Stomach smooth muscle (tissue), 2 donors: ENCODE measurements around the gene SSBP2.
"Not testable (repeated sequence)": the region's sequence is repeated elsewhere in the genome, so short reads cannot be mapped to it uniquely, and the experiment has no call there.

Source experiments
- H3K27ac ChIP-seq: one replicate; pipeline ENCODE4 v1.7.0; 2013; ENCODE audit warnings: mild to moderate bottlenecking, low read length, inconsistent platforms
- H3K27me3 ChIP-seq, 2 donors: one replicate each; pipeline ENCODE4 v1.7.0; 2013; ENCODE audit warnings: low read length in 2 of 2; ENCODE audit not compliant: insufficient read depth in 2 of 2, control insufficient read depth in 1 of 2
- H3K36me3 ChIP-seq, 2 donors: one replicate each; pipeline ENCODE4 v1.7.0; 2013; ENCODE audit warnings: low read length in 2 of 2; ENCODE audit not compliant: control insufficient read depth in 2 of 2, insufficient read depth in 2 of 2
- H3K4me1 ChIP-seq: one replicate; pipeline ENCODE4 v1.7.0; 2013; ENCODE audit warnings: low read length; ENCODE audit not compliant: control insufficient read depth, insufficient read depth
- H3K4me3 ChIP-seq, 2 donors: one replicate each; pipeline ENCODE4 v1.7.0; 2013; ENCODE audit warnings: low read length in 2 of 2
- H3K9ac ChIP-seq, 2 donors: one replicate each; pipeline ENCODE4 v1.7.0; 2013; ENCODE audit warnings: low read length in 2 of 2, mild to moderate bottlenecking in 1 of 2
- H3K9me3 ChIP-seq, 2 donors: one replicate each; pipeline ENCODE4 v1.7.0; 2013; ENCODE audit warnings: low read length in 2 of 2; ENCODE audit not compliant: control insufficient read depth in 2 of 2
- donor health status: healthy.
- donor health status: Pancreatic carcinoma.

SSBP2 gene

GRCh38 chr5:81717860-81718259 lies 33.0 kb downstream of the SSBP2 start:
- Histone ChIP-seq H3K27ac (no peak overlapping the region), H3K9ac (no peak overlapping the region), H3K4me3 (no peak overlapping the region), H3K36me3 (no peaks in the 10 kb centered on the region), H3K9me3 (no peaks in the 10 kb centered on the region), H3K27me3 (no peaks in the 10 kb centered on the region), H3K4me1 (peaks cover 3% of the 10 kb centered on the region)

GRCh38 chr5:81717226-81717625 lies 33.7 kb downstream of the SSBP2 start:
- H3K27me3 ChIP-seq: no peaks in the 10 kb centered on the region
- H3K4me1 ChIP-seq: peaks cover 3% of the 10 kb centered on the region
- no peaks in the 10 kb centered on the region for H3K36me3 ChIP-seq
- H3K9me3 ChIP-seq: no peaks in the 10 kb centered on the region
- H3K4me3 ChIP-seq: no peak overlapping the region
- no peak overlapping the region for H3K27ac ChIP-seq
- H3K9ac ChIP-seq: no peak overlapping the region

- H3K4me1 ChIP-seq, H3K27me3 ChIP-seq: not testable (repeated sequence)
These were observed 36.8 kb downstream of the SSBP2 start for GRCh38 chr5:81714076-81714475.

GRCh38 chr5:81708889-81709288 lies 42.0 kb downstream of the SSBP2 start:
- H3K4me3 ChIP-seq: no peak overlapping the region
- H3K27me3 ChIP-seq: no peaks in the 10 kb centered on the region
- no peaks in the 10 kb centered on the region for H3K9me3 ChIP-seq
- H3K27ac ChIP-seq: no peak overlapping the region
- H3K9ac ChIP-seq: no peak overlapping the region
- H3K36me3 ChIP-seq: no peaks in the 10 kb centered on the region
- peaks cover 5% of the 10 kb centered on the region for H3K4me1 ChIP-seq

More at GRCh38 chr5:81714076-81714475, 36.8 kb downstream of the SSBP2 start:
- H3K9me3 ChIP-seq, H3K9ac ChIP-seq, H3K4me3 ChIP-seq, H3K36me3 ChIP-seq, H3K27ac ChIP-seq: not testable (repeated sequence)

- H3K9ac ChIP-seq: no peak overlapping the region
- H3K4me3 ChIP-seq: no peak overlapping the region
- H3K27me3 ChIP-seq: no peaks in the 10 kb centered on the region
- no peaks in the 10 kb centered on the region for H3K4me1 ChIP-seq
- no peaks in the 10 kb centered on the region for H3K36me3 ChIP-seq
- no peak overlapping the region for H3K27ac ChIP-seq
- no peaks in the 10 kb centered on the region for H3K9me3 ChIP-seq
These were observed 47.1 kb downstream of the SSBP2 start for GRCh38 chr5:81703840-81704239.

GRCh38 chr5:81700166-81700565 lies 50.7 kb downstream of the SSBP2 start:
- Histone ChIP-seq H3K4me3 (no peak overlapping the region), H3K4me1 (no peaks in the 10 kb centered on the region), H3K27me3 (no peaks in the 10 kb centered on the region), H3K27ac (no peak overlapping the region), H3K9ac (no peak overlapping the region), H3K9me3 (no peaks in the 10 kb centered on the region), H3K36me3 (no peaks in the 10 kb centered on the region)

GRCh38 chr5:81698813-81699212 lies 52.1 kb downstream of the SSBP2 start:
- Histone ChIP-seq H3K27ac (no peak overlapping the region), H3K27me3 (no peaks in the 10 kb centered on the region), H3K9me3 (no peaks in the 10 kb centered on the region), H3K4me3 (no peak overlapping the region), H3K4me1 (no peaks in the 10 kb centered on the region), H3K36me3 (no peaks in the 10 kb centered on the region), H3K9ac (no peak overlapping the region)

- no peaks in the 10 kb centered on the region for H3K36me3 ChIP-seq
- H3K4me3 ChIP-seq: no peak overlapping the region
- H3K27ac ChIP-seq: no peak overlapping the region
- no peak overlapping the region for H3K9ac ChIP-seq
- H3K4me1 ChIP-seq: no peaks in the 10 kb centered on the region
- H3K27me3 ChIP-seq: no peaks in the 10 kb centered on the region
- no peaks in the 10 kb centered on the region for H3K9me3 ChIP-seq
These were observed 54.2 kb downstream of the SSBP2 start for GRCh38 chr5:81696418-81697397.

GRCh38 chr5:81694726-81695125 lies 56.2 kb downstream of the SSBP2 start:
- H3K9ac ChIP-seq: no peak overlapping the region
- H3K4me1 ChIP-seq: no peaks in the 10 kb centered on the region
- H3K36me3 ChIP-seq: no peaks in the 10 kb centered on the region
- no peak overlapping the region for H3K4me3 ChIP-seq
- no peaks in the 10 kb centered on the region for H3K9me3 ChIP-seq
- no peaks in the 10 kb centered on the region for H3K27me3 ChIP-seq
- H3K27ac ChIP-seq: no peak overlapping the region

GRCh38 chr5:81688215-81688614 lies 62.7 kb downstream of the SSBP2 start:
- peaks cover 2% of the 10 kb centered on the region for H3K4me1 ChIP-seq
- H3K9me3 ChIP-seq: no peaks in the 10 kb centered on the region
- no peak overlapping the region for H3K27ac ChIP-seq

GRCh38 chr5:81687292-81687691 lies 63.6 kb downstream of the SSBP2 start:
- Histone ChIP-seq H3K4me1 (peaks cover 2% of the 10 kb centered on the region), H3K36me3 (no peaks in the 10 kb centered on the region), H3K4me3 (no peak overlapping the region), H3K9me3 (no peaks in the 10 kb centered on the region), H3K27ac (no peak overlapping the region), H3K9ac (no peak overlapping the region), H3K27me3 (no peaks in the 10 kb centered on the region)

More at GRCh38 chr5:81688215-81688614, 62.7 kb downstream of the SSBP2 start:
- no peak overlapping the region for H3K9ac ChIP-seq
- no peaks in the 10 kb centered on the region for H3K36me3 ChIP-seq
- no peak overlapping the region for H3K4me3 ChIP-seq
- no peaks in the 10 kb centered on the region for H3K27me3 ChIP-seq
